GM19023 (cell line): ENCODE results near the gene GPR15.

ENCODE experiments used
- ATAC-seq: cut with Tn5 transposase; IDR thresholded peaks from one replicate; pipeline ENCODE4 v1.9.1; 2021; ENCODE audit warnings: mild to moderate bottlenecking, moderate library complexity; ENCODE audit not compliant: unreplicated experiment

The GPR15 gene

GRCh38 chr3:98582042-98582441 is 50.3 kb downstream of the GPR15 start:
- ATAC-seq, result no peak

GRCh38 chr3:98583766-98584165 is 52.0 kb downstream of the GPR15 start:
- ATAC-seq, result no peak
